ENCODE data around the gene SEH1L. TPM values are rescaled to one million over a fixed set of nuclear protein-coding genes. Genes with fewer than 3 reads are reported as not detected.

SEH1L gene
- total RNA-seq, 1 experiment from 2014 or later: 116 TPM

- H3K9me3 ChIP-seq: no peaks in the 10 kb centered on the region
- DNase-seq: peak; percentile 96 to 97
- Mint-ChIP-seq H3K36me3 (ENCODE audit: insufficient read depth, unreplicated experiment) (peaks cover 50% of the 10 kb centered on the region), H3K9me3 (ENCODE audit: unreplicated experiment) (no peaks in the 10 kb centered on the region), H3K27me3 (ENCODE audit: insufficient read depth, unreplicated experiment) (no peaks in the 10 kb centered on the region), H3K4me3 (ENCODE audit: unreplicated experiment) (peak overlapping the region; percentile 100), H3K27ac (ENCODE audit: unreplicated experiment) (peak overlapping the region; percentile 100), H3K4me1 (ENCODE audit: low read depth, unreplicated experiment) (peaks cover 7% of the 10 kb centered on the region)
- H3K4me3 ChIP-seq (ENCODE audit: low read depth, low read length): peak overlapping the region; percentile 84
- no peaks in the 10 kb centered on the region for H3K27me3 ChIP-seq (replicated peaks; ENCODE audit: control insufficient read depth, insufficient read depth, low read length)
- no peaks in the 10 kb centered on the region; the same call in 1 of the 2 replicates for H3K36me3 ChIP-seq (ENCODE audit: control insufficient read depth, insufficient read depth, low read length)
- ChIA-PET CTCF (no interaction called here), POLR2A (interaction anchor here (0.5 to 1.7 kb wide), 10 partner anchors 11 to 571 kb away, joined by 3 to 16 read pairs (median 5); partner anchors contain the start of genes AFG3L2, CEP192 and PTPN2)
- intact Hi-C loops (cut with micrococcal nuclease; ENCODE audit: unreplicated experiment): loop anchor here (5.0 kb wide), 2 partner anchors 181 to 216 kb away; no protein-coding TSS in a partner anchor
- peaks cover 19% of the 10 kb centered on the region for H3K4me1 ChIP-seq
- no peak for TF ChIP-seq CTCF (IDR thresholded peaks at IDR 0.05; ENCODE audit: insufficient read depth in 1 of 2, low read depth in 1 of 2, low read length in 1 of 2, severe bottlenecking in 1 of 2, unreplicated experiment in 1 of 2)
- no TSS peak for BruUV-seq (replicated peaks)
Observed at GRCh38 chr18:12948050-12948804, 416 bp downstream of the SEH1L start.

- ChIA-PET CTCF (no interaction called here), POLR2A (no interaction called here)
- TF ChIP-seq CTCF (IDR thresholded peaks at IDR 0.05; ENCODE audit: insufficient read depth in 1 of 2, low read depth in 1 of 2, low read length in 1 of 2, severe bottlenecking in 1 of 2, unreplicated experiment in 1 of 2): no peak
- no peak overlapping the region for H3K4me3 ChIP-seq (ENCODE audit: low read depth, low read length)
- no TSS peak for BruUV-seq (replicated peaks)
- intact Hi-C loops (cut with micrococcal nuclease; ENCODE audit: unreplicated experiment): no loop called here
- H3K36me3 ChIP-seq (ENCODE audit: control insufficient read depth, insufficient read depth, low read length): peaks cover 3% of the 10 kb centered on the region; the same call in 1 of the 2 replicates
- H3K27me3 ChIP-seq (replicated peaks; ENCODE audit: control insufficient read depth, insufficient read depth, low read length): no peaks in the 10 kb centered on the region
- H3K27ac Mint-ChIP-seq (ENCODE audit: unreplicated experiment): no peak overlapping the region
- peaks cover 76% of the 10 kb centered on the region for H3K36me3 Mint-ChIP-seq (ENCODE audit: insufficient read depth, unreplicated experiment)
- no peaks in the 10 kb centered on the region for H3K27me3 Mint-ChIP-seq (ENCODE audit: insufficient read depth, unreplicated experiment)
- no peaks in the 10 kb centered on the region for H3K9me3 ChIP-seq
- no peaks in the 10 kb centered on the region for H3K9me3 Mint-ChIP-seq (ENCODE audit: unreplicated experiment)
- H3K4me3 Mint-ChIP-seq (ENCODE audit: unreplicated experiment): no peak overlapping the region
- H3K4me1 Mint-ChIP-seq (ENCODE audit: low read depth, unreplicated experiment): peaks cover 6% of the 10 kb centered on the region
- no peak for DNase-seq
- peaks cover 5% of the 10 kb centered on the region; the same call in 1 of the 2 replicates for H3K4me1 ChIP-seq
Observed at GRCh38 chr18:12958478-12958877, 10.7 kb downstream of the SEH1L start.

GRCh38 chr18:12960395-12960794, 12.6 kb downstream of the SEH1L start:
- Mint-ChIP-seq H3K27me3 (ENCODE audit: insufficient read depth, unreplicated experiment) (no peaks in the 10 kb centered on the region), H3K9me3 (ENCODE audit: unreplicated experiment) (no peaks in the 10 kb centered on the region), H3K36me3 (ENCODE audit: insufficient read depth, unreplicated experiment) (peaks cover 79% of the 10 kb centered on the region), H3K4me3 (ENCODE audit: unreplicated experiment) (no peak overlapping the region), H3K27ac (ENCODE audit: unreplicated experiment) (no peak overlapping the region), H3K4me1 (ENCODE audit: low read depth, unreplicated experiment) (peaks cover 6% of the 10 kb centered on the region)
- Histone ChIP-seq H3K9me3 (no peaks in the 10 kb centered on the region), H3K4me3 (ENCODE audit: low read depth, low read length) (no peak overlapping the region), H3K4me1 (peaks cover 5% of the 10 kb centered on the region; the same call in 1 of the 2 replicates), H3K36me3 (ENCODE audit: control insufficient read depth, insufficient read depth, low read length) (peaks cover 4% of the 10 kb centered on the region; the same call in 1 of the 2 replicates), H3K27me3 (replicated peaks; ENCODE audit: control insufficient read depth, insufficient read depth, low read length) (no peaks in the 10 kb centered on the region)
- intact Hi-C loops (cut with micrococcal nuclease; ENCODE audit: unreplicated experiment): no loop called here
- DNase-seq: no peak
- BruUV-seq (replicated peaks): no TSS peak
- POLR2A ChIA-PET: no interaction called here
- CTCF ChIA-PET: no interaction called here
- TF ChIP-seq CTCF (IDR thresholded peaks at IDR 0.05; ENCODE audit: insufficient read depth in 1 of 2, low read depth in 1 of 2, low read length in 1 of 2, severe bottlenecking in 1 of 2, unreplicated experiment in 1 of 2): no peak
